GM12878 (cell line): ENCODE measurements around the gene GNAQ. TPM values are rescaled to one million over a fixed set of nuclear protein-coding genes. Genes with fewer than 3 reads are reported as not detected.

ENCODE experiments used
- ATAC-seq: fragments of 200-7000 bp; cut with Tn5 transposase; 3 replicates; pipeline ENCODE4 v1.9.1; 2020; ENCODE audit warnings: mild to moderate bottlenecking, moderate library complexity
- BruUV-seq: library from RNA; stranded (reverse); fragments of 400-500 nt; replicated peaks from 2 replicates; lab custom pipeline; 2021; lab: Mats Ljungman, UMichigan
- CTCF ChIA-PET: fragments of 300-600 bp; sonication (Branson Sonifier 250); formaldehyde crosslinking; extraction: SDS; loops from one replicate; lab custom pipeline; 2021; ENCODE audit warnings: inconsistent platforms; lab: Yijun Ruan, JAX
- POLR2A ChIA-PET: fragments of 350-600 bp; formaldehyde crosslinking; extraction: SDS; loops from one replicate; lab custom pipeline; 2021; ENCODE audit warnings: inconsistent platforms; lab: Charles Lee
- RAD21 ChIA-PET: fragments of 300-600 bp; sonication (Branson Sonifier 250); formaldehyde crosslinking; loops from one replicate; lab custom pipeline; 2023; ENCODE audit warnings: antibody characterized with exemption; ENCODE audit not compliant: unreplicated experiment; lab: Charles Lee
- SMC1A ChIA-PET: fragments of 300-600 bp; sonication (Branson Sonifier 250); formaldehyde crosslinking; loops from one replicate; lab custom pipeline; 2023; ENCODE audit not compliant: unreplicated experiment, uncharacterized antibody; lab: Charles Lee
- DNase-seq: peaks from one replicate; pipeline ENCODE4 v3.0.0-alpha.2; 2011; ENCODE audit warnings: low read depth, low spot score
- FAIRE-seq: peaks from 3 replicates; lab custom pipeline; 2011; peaks lifted over from hg19 to GRCh38; lab: Jason Lieb, UNC
- H2AFZ ChIP-seq: 2 replicates; pipeline ENCODE4 v1.6.0; 2011; ENCODE audit warnings: low read depth, low read length, control low read depth; ENCODE audit not compliant: control insufficient read depth
- H3K27ac ChIP-seq: 2 replicates; pipeline ENCODE4 v1.5.1; 2011; ENCODE audit warnings: control low read depth; ENCODE audit not compliant: control insufficient read depth, insufficient read depth
- H3K27me3 ChIP-seq, 2 experiments: replicated peaks in 1 of 2; 2 replicates each; pipeline versions ENCODE4 v1.6.0 to v1.6.1; 2011; ENCODE audit warnings: low read length in 1 of 2; ENCODE audit not compliant: control insufficient read depth in 2 of 2, insufficient read depth in 2 of 2
- H3K36me3 ChIP-seq, 2 experiments: 2 replicates each; pipeline ENCODE4 v1.5.1; 2011; ENCODE audit warnings: low read length in 1 of 2; ENCODE audit not compliant: control insufficient read depth in 2 of 2, insufficient read depth in 2 of 2
- H3K4me1 ChIP-seq: 2 replicates; pipeline ENCODE4 v1.6.1; 2011; ENCODE audit warnings: mild to moderate bottlenecking, low read length, moderate library complexity, mixed read lengths; ENCODE audit not compliant: control insufficient read depth, insufficient read depth
- H3K4me2 ChIP-seq: 2 replicates; pipeline ENCODE4 v1.6.0; 2011; ENCODE audit warnings: control low read depth; ENCODE audit not compliant: control insufficient read depth, insufficient read depth
- H3K4me3 ChIP-seq: fragments of 200-600 bp; sonication (generic); 2 replicates; pipeline ENCODE4 v1.5.1; 2016
- H3K79me2 ChIP-seq: 2 replicates; pipeline ENCODE4 v1.6.0; 2011; ENCODE audit warnings: low read length; ENCODE audit not compliant: control insufficient read depth, insufficient read depth
- H3K9ac ChIP-seq: 2 replicates; pipeline ENCODE4 v1.8.0; 2011; ENCODE audit warnings: low read length, control low read depth, mixed read lengths; ENCODE audit not compliant: control insufficient read depth, insufficient read depth
- H3K9me3 ChIP-seq: replicated peaks from 3 replicates; pipeline ENCODE4 v1.5.1; 2011; ENCODE audit warnings: mild to moderate bottlenecking, low read length; ENCODE audit not compliant: control insufficient read depth, insufficient read depth
- H4K20me1 ChIP-seq: 2 replicates; pipeline ENCODE4 v1.6.0; 2011; ENCODE audit not compliant: control insufficient read depth, insufficient read depth
- BMI1 ChIP-seq: fragments of 450-650 bp; IDR thresholded peaks from 2 replicates; pipeline ENCODE4 v1.6.1; 2016; ENCODE audit warnings: mild to moderate bottlenecking, moderate library complexity, borderline replicate concordance
- BRCA1 ChIP-seq: IDR thresholded peaks from 2 replicates; pipeline ENCODE4 v1.6.1; 2011; ENCODE audit warnings: low read depth, low read length, improper control_type of control experiment
- HDGF ChIP-seq: fragments of 450-650 bp; IDR thresholded peaks from 2 replicates; pipeline ENCODE4 v1.6.1; 2016; ENCODE audit warnings: antibody characterized with exemption
- KLF5 ChIP-seq: fragments of 450-650 bp; IDR thresholded peaks from 2 replicates; pipeline ENCODE4 v1.6.1; 2014; ENCODE audit warnings: mild to moderate bottlenecking; ENCODE audit not compliant: partially characterized antibody
- RBBP5 ChIP-seq: fragments of 200-600 bp; sonication (generic); conservative IDR thresholded peaks from 2 replicates; pipeline ENCODE4 v1.6.1; 2016
- YBX1 ChIP-seq: fragments of 450-650 bp; IDR thresholded peaks from 2 replicates; pipeline ENCODE4 v1.6.1; 2016; ENCODE audit warnings: antibody characterized with exemption
- ZBTB4 ChIP-seq: fragments of 450-650 bp; formaldehyde crosslinking; IDR thresholded peaks from 2 replicates; pipeline ENCODE4 v1.4.0; 2022; ENCODE audit warnings: mild to moderate bottlenecking, moderate library complexity
- WGBS: methylation state at CpG from one replicate; pipeline ENCODE4 v1.1.6; 2016; ENCODE audit warnings: low lambda C conversion rate; ENCODE audit not compliant: insufficient replicate concordance, insufficient coverage; ENCODE audit errors: missing lambda C conversion rate; 5-methylcytosine and 5-hydroxymethylcytosine counted together
- in situ Hi-C: fragments of 300-500 bp; cut with MboI; formaldehyde crosslinking; loops from 9 replicates; pipeline ENCODE4 v1.14.3; 2018; ENCODE audit warnings: mixed read lengths
- intact Hi-C: fragments of 100-400 bp; cut with micrococcal nuclease; formaldehyde crosslinking; loops from one replicate; pipeline ENCODE4 v1.14.2; 2022; ENCODE audit not compliant: unreplicated experiment
- polyA plus RNA-seq, 11 experiments: library from polyadenylated mRNA; depleted of rRNA in 4 of 11; unstranded in 6 of 11; stranded (reverse) in 5 of 11; fragments of >200 nt; fragmentation: Nextera tagmentation in 4 of 11; fragmentation: Illumina TruSeq in 1 of 11; extraction: Ambion mirVana in 4 of 11; extraction: Trizol in 1 of 11; gene quantifications; 1 replicate in 1 of 11; 2 replicates in 10 of 11; pipeline versions ENCODE4 v1.2.1 to v1.2.3, GENCODE V29; 2011 to 2016; ENCODE audit warnings: inconsistent platforms in 2 of 11, missing spikeins in 2 of 11, low read depth in 1 of 11
- total RNA-seq, 4 experiments: library from RNA; depleted of rRNA in 3 of 4; stranded (reverse); fragments of >200 nt in 3 of 4; fragmentation: Illumina TruSeq in 1 of 4; extraction: Trizol in 1 of 4; gene quantifications; 2 replicates each; pipeline versions ENCODE4 v1.2.1 to v1.2.3, GENCODE V29; 2013 to 2021

GNAQ gene
- total and polyA plus RNA-seq, 10 of the 15 experiments (the other 5 are each of a cell fraction or from before 2014, with no cell fraction given), result 0.15 to 47.2 (median 0.49) TPM

- intact Hi-C loops, result no loop called here
- ChIA-PET CTCF (interaction anchor here (0.5 to 6.0 kb wide), 6 partner anchors 8 to 60 kb away, joined by 3 to 44 read pairs (median 4); no protein-coding TSS in a partner anchor), SMC1A (interaction anchor here (1.2 to 7.2 kb wide), 7 partner anchors 9 to 137 kb away, joined by 3 to 55 read pairs (median 6); no protein-coding TSS in a partner anchor), RAD21 (interaction anchor here (0.9 to 1.8 kb wide), 4 partner anchors 11 to 96 kb away, joined by 3 to 5 read pairs (median 3); no protein-coding TSS in a partner anchor), POLR2A (interaction anchor here (1.8 kb wide), 1 partner anchor 79 kb away, joined by 7 read pairs; no protein-coding TSS in a partner anchor)
- ATAC-seq, result no peak
- DNase-seq, result no peak
- Histone ChIP-seq H3K4me1 (no peaks in the 10 kb centered on the region), H3K36me3 (no peaks in the 10 kb centered on the region), H3K27ac (no peak overlapping the region), H3K4me2 (no peak overlapping the region), H2AFZ (no peak overlapping the region), H3K9me3 (no peaks in the 10 kb centered on the region), H3K9ac (no peak overlapping the region), H3K4me3 (no peak overlapping the region), H3K79me2 (no peaks in the 10 kb centered on the region), H3K27me3 (no peaks in the 10 kb centered on the region), H4K20me1 (no peaks in the 10 kb centered on the region)
- 3% methylated on average over 3 of the region's 3 CpGs for WGBS
- in situ Hi-C loops, result no loop called here
- BruUV-seq, result no TSS peak
- TF ChIP-seq YBX1 (no peak), ZBTB4 (CRISPR knock-in tag) (no peak), HDGF (no peak), BMI1 (no peak), KLF5 (no peak), BRCA1 (no peak), RBBP5 (no peak)
- FAIRE-seq, result no peak
These were observed 132.7 kb downstream of the GNAQ start for GRCh38 chr9:77898864-77899263.
